DOHH2 (cell line): ENCODE results near the gene ANKS3.

Experiments
- CTCF ChIP-seq: fragments of 200-600 bp; sonication (generic); IDR thresholded peaks from one replicate; pipeline ENCODE4 v1.5.1; 2014; ENCODE audit warnings: antibody characterized with exemption, mild to moderate bottlenecking, low read depth, low read length; ENCODE audit not compliant: poor library complexity, severe bottlenecking
- EZH2phosphoT487 ChIP-seq: fragments of 200-600 bp; sonication (generic); IDR thresholded peaks from 2 replicates; pipeline ENCODE4 v1.6.1; 2017; ENCODE audit warnings: borderline replicate concordance, mild to moderate bottlenecking, antibody characterized with exemption, low read length, moderate library complexity, mixed read lengths

- TF ChIP-seq CTCF (no peak), EZH2phosphoT487 (no peak)
These were observed 78.3 kb downstream of the ANKS3 start for GRCh38 chr16:4655801-4656200.
